Psoas muscle (tissue), 8 donors: ENCODE results near the gene HAUS5. TPM values are rescaled to one million over a fixed set of nuclear protein-coding genes. Genes with fewer than 3 reads are reported as not detected.

Source experiments
- ATAC-seq, 4 donors: fragments of 200-7000 bp; cut with Tn5 transposase; one replicate each; pipeline ENCODE4 v1.9.1; 2020; ENCODE audit warnings: moderate library complexity in 3 of 4, mild to moderate bottlenecking in 2 of 4
- DNase-seq, 2 donors: peaks; one replicate each; pipeline ENCODE4 v3.0.0-alpha.2; 2020
- H3K27ac ChIP-seq: fragments of 200-600 bp; one replicate; pipeline ENCODE4 v1.8.0; 2022
- H3K27me3 ChIP-seq, 3 donors: fragments of 200-600 bp in 1 of 3; one replicate each; pipeline versions ENCODE4 v1.6.1 to v1.8.0; 2013 to 2022; ENCODE audit warnings: low read length in 2 of 3, mild to moderate bottlenecking in 2 of 3, moderate library complexity in 1 of 3; ENCODE audit not compliant: insufficient read depth in 3 of 3
- H3K36me3 ChIP-seq, 2 donors: fragments of 200-600 bp in 1 of 2; one replicate each; pipeline versions ENCODE4 v1.6.1 to v1.8.0; 2013 to 2022; ENCODE audit warnings: low read depth in 1 of 2, mild to moderate bottlenecking in 1 of 2, moderate library complexity in 1 of 2; ENCODE audit not compliant: insufficient read depth in 1 of 2
- H3K4me1 ChIP-seq: fragments of 200-600 bp; one replicate; pipeline ENCODE4 v1.8.0; 2022
- H3K4me3 ChIP-seq: fragments of 200-600 bp; one replicate; pipeline ENCODE4 v1.8.0; 2022; ENCODE audit warnings: mild to moderate bottlenecking
- H3K9me3 ChIP-seq: fragments of 200-600 bp; one replicate; pipeline ENCODE4 v1.8.0; 2022
- WGBS, 3 donors: extraction: QIAGEN DNeasy Blood & Tissue Kit; methylation state at CpG; one replicate each; pipeline versions ENCODE4 v1.1.6 to v1.1.7; 2013; 5-methylcytosine and 5-hydroxymethylcytosine counted together
- intact Hi-C, 2 donors: fragments of 100-400 bp; cut with DNase I; formaldehyde crosslinking; loops; one replicate each; pipeline versions ENCODE4 v1.11.0 to v1.14.2; 2022
- polyA plus RNA-seq, 3 donors: library from polyadenylated mRNA; stranded (reverse); fragments of 200-250 nt; gene quantifications; one replicate each; pipeline ENCODE4 v1.2.3, GENCODE V29; 2013
- total RNA-seq, 4 donors: library from RNA; stranded (reverse); fragmentation: NEBNext Ultra II Directional in 2 of 4; extraction: Animal tissue kit (Norgen Biotek cat#: 25700) in 2 of 4; gene quantifications; one replicate each; pipeline versions ENCODE4 v1.2.1 to v1.2.4, GENCODE V29; 2021 to 2023
- TF ChIP-seq, protein P1 (sequence below): fragments of 200-600 bp; IDR thresholded peaks from one replicate; pipeline ENCODE4 v1.8.0; 2022; ENCODE audit warnings: antibody characterized with exemption
- donor health status: healthy with polysubstance abuse.
- donor health status: DM: no; HTN: no; CAD: no; lungs with moderate emphysema.
- donor health status: Bipolar disorder and iron deficiency.
- donor health status: healthy.
- donor health status: DM: yes; HTN: yes; CAD: no.
- donor health status: DM: no; HTN: no; CAD: no.
- donor health status: DM: no; HTN: no; CAD: no.
- donor health status: DM: yes; HTN: yes; CAD: no.

HAUS5 gene
- total and polyA plus RNA-seq, 7 donors: 2.5 to 6.1 (median 3.6) TPM

GRCh38 chr19:35618857-35619256 lies 6.3 kb downstream of the HAUS5 start:
- intact Hi-C loops: no loop called here
- no peaks in the 10 kb centered on the region for H3K27me3 ChIP-seq
- no peak overlapping the region for H3K27ac ChIP-seq
- 77 to 80% (median 78%) methylated on average over 7 of the region's 7 CpGs for WGBS, 3 donors
- H3K4me1 ChIP-seq: no peaks in the 10 kb centered on the region
- no peaks in the 10 kb centered on the region for H3K9me3 ChIP-seq
- ATAC-seq: no peak
- TF ChIP-seq, protein P1, sequence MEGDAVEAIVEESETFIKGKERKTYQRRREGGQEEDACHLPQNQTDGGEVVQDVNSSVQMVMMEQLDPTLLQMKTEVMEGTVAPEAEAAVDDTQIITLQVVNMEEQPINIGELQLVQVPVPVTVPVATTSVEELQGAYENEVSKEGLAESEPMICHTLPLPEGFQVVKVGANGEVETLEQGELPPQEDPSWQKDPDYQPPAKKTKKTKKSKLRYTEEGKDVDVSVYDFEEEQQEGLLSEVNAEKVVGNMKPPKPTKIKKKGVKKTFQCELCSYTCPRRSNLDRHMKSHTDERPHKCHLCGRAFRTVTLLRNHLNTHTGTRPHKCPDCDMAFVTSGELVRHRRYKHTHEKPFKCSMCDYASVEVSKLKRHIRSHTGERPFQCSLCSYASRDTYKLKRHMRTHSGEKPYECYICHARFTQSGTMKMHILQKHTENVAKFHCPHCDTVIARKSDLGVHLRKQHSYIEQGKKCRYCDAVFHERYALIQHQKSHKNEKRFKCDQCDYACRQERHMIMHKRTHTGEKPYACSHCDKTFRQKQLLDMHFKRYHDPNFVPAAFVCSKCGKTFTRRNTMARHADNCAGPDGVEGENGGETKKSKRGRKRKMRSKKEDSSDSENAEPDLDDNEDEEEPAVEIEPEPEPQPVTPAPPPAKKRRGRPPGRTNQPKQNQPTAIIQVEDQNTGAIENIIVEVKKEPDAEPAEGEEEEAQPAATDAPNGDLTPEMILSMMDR: no peak
- H3K4me3 ChIP-seq: no peak overlapping the region
- peaks cover 0 to 25% of the 10 kb centered on the region in 2 donors for H3K36me3 ChIP-seq
- DNase-seq: no peak

DNA sequence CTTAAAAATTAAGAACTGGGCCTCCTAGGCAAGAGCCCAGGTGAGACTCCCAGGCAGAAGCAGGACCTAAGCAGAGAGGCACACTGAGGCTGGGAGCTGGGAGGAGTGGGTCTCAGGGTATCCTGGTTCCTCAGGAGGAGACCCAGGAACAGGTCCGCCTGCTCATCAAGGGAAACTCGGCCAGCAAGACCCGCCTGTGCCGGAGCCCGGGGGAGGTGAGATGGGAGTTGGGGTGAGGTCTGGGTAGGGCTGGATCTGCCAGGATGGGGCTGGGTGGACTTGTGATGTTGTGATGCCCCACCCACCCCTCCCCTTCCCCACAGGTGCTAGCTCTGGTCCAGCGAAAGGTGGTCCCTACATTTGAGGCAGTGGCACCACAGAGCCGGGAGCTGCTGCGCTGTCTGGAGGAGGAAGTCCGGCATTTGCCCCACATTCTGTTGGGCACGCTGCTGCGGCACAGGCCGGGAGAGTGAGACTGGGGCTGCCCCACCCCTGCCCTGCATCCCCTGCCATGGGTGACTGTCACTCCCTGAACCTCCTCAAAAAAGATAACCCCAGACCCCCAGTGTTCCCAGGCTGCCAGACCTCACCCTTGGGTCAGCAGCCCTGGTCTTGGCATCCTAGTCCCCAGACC lies 6.9 kb downstream of the HAUS5 start:
- Histone ChIP-seq H3K27me3 (no peaks in the 10 kb centered on the region), H3K4me3 (no peak overlapping the region), H3K4me1 (no peaks in the 10 kb centered on the region), H3K27ac (no peak overlapping the region), H3K36me3 (peaks cover 0 to 25% of the 10 kb centered on the region in 2 donors), H3K9me3 (no peaks in the 10 kb centered on the region)
- TF ChIP-seq, protein P1: no peak
- WGBS, 3 donors: 94 to 99% (median 96%) methylated on average over 7 to 12 of the region's 12 CpGs
- intact Hi-C loops: no loop called here
- no peak for ATAC-seq
- no peak for DNase-seq

DNA sequence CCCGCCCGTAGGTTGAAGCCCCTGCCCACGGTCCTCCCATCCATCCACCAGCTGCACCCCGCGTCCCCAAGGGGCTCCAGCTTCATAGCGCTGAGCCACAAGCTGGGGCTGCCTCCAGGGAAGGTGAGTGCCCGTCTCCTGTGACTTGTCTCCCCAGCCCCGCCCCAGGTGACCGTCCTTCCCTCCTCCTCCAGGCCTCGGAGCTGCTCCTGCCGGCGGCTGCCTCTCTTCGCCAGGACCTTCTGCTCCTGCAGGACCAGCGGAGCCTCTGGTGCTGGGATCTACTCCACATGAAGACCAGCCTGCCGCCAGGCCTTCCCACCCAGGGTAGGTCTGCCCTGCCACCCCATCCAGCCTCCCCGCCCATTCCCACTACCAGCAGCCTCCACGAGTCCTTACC lies 7.5 kb downstream of the HAUS5 start:
- H3K4me3 ChIP-seq: no peak overlapping the region
- no peaks in the 10 kb centered on the region for H3K9me3 ChIP-seq

GRCh38 chr19:35621708-35622107 lies 9.2 kb downstream of the HAUS5 start:
- Histone ChIP-seq H3K36me3 (peaks cover 0 to 16% of the 10 kb centered on the region in 2 donors), H3K27ac (no peak overlapping the region), H3K4me3 (no peak overlapping the region), H3K9me3 (no peaks in the 10 kb centered on the region), H3K27me3 (no peaks in the 10 kb centered on the region), H3K4me1 (no peaks in the 10 kb centered on the region)
- 92 to 95% (median 94%) methylated on average over 9 of the region's 9 CpGs for WGBS, 3 donors
- intact Hi-C loops: no loop called here
- TF ChIP-seq, protein P1: no peak
- DNase-seq: no peak
- no peak for ATAC-seq

More for the DNA sequence above, 7.5 kb downstream of the HAUS5 start:
- TF ChIP-seq, protein P1: no peak
- Histone ChIP-seq H3K27ac (no peak overlapping the region), H3K27me3 (no peaks in the 10 kb centered on the region), H3K36me3 (peaks cover 0 to 25% of the 10 kb centered on the region in 2 donors), H3K4me1 (no peaks in the 10 kb centered on the region)
- no peak for ATAC-seq
- DNase-seq: no peak
- WGBS, 3 donors: 89 to 93% (median 90%) methylated on average over 17 of the region's 17 CpGs
- intact Hi-C loops: no loop called here

DNA sequence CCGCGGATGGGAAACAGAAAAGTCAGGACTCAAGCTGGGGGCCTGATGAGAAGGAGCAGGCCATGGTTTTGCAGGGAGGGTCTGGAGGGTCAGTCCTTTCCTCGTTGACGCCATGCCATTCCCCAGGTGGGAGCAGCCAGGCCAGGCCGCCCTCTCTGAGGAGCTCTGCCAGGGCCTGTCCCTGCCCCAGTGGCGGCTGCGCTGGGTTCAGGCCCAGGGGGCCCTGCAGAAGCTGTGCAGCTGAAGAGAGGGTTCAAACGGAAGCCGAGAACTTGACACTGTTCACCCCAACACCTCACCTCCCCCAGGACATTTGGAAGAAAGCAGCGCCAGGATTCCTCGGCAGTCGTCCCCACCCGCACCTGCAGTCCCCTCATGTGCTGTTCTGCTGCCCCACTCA lies 10.2 kb downstream of the HAUS5 start:
- Histone ChIP-seq H3K27me3 (no peaks in the 10 kb centered on the region), H3K36me3 (peaks cover 0 to 9% of the 10 kb centered on the region in 2 donors), H3K4me1 (no peaks in the 10 kb centered on the region), H3K9me3 (no peaks in the 10 kb centered on the region), H3K4me3 (no peak overlapping the region), H3K27ac (no peak overlapping the region)
- TF ChIP-seq, protein P1: no peak
- intact Hi-C loops: no loop called here
- 86 to 94% (median 90%) methylated on average over 10 to 13 of the region's 13 CpGs for WGBS, 3 donors
- DNase-seq (no peak), ATAC-seq (no peak)
